NCI-H2081 (cell line): ENCODE measurements around the gene IGLL5.

Experiments used
- DNase-seq, 2 experiments: peaks; one replicate each; lab custom pipeline; 2025; lab: John Stamatoyannopoulos, UW

Gene IGLL5

DNA sequence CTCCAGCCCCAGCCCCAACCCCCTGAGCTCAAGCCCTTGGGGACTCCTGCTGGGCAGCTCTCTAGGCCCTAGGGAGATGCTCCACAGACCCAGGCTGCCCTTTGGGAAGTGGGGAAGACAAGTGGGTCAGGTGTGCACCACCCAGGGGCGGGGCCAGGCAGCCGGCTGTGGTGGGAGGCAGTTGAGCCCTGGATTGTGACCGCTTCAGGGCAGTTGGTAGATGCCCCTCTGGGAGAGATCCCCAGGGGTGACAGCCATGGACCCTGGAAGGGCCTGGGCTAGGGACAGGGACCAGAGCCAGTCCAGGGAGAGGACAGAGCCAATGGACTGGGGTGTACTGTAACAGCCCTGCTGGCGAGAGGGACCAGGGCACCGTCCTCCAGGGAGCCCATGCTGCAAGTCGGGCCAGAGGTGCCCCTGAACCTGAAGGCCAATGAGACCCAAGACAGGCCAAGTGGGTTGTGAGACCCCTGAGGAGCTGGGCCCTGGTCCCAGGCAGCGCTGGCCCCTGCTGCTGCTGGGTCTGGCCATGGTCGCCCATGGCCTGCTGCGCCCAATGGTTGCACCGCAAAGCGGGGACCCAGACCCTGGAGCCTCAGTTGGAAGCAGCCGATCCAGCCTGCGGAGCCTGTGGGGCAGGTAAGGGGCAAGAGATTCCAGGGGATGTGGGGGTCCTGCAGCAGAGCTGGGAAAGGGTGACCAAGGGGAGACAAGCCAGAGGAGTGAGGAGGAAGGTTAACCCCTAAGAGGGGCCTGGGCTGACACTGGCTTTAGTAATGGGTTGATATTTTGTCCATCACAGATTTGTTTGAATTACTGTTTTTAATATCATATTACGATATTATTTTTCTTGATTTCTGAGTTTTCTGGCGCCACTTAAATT lies at the start of gene IGLL5:
Gene IGLL5, plus strand, starts transcription at position 196 of the 883 bp plus-strand sequence. Its CDS starts 238 bp downstream, at position 434.
- DNase-seq = no peak

DNA sequence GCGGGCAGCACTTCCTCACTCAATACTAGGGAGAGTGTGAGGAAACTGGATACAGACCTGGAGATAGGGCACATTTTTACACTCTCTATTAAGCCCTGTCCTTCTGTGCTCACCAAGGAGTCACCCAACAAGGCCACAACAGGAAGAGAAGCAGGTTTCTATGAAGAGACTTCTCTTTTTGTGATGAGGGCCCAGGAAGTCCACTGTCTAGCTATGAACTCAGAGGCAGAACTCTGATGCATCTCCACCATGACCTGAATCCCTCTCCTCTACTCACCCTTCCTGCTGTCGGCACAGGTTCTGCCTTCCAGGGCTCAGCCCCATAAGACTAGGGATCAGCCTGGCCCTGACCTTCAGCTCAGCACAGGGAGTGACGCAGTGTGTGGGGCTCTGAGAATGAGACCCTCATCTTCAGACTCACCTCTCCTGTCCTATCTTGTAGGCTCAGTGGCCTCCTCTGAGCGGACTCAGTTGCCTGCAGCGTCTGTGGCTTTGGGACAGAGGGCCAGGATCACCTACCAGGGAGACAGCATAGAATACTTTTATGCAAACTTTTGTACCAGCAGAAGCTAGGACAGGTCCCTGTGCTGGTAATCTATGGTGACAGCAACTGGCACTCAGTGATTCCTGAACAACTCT lies 49.3 kb upstream of the IGLL5 start:
- DNase-seq = no peak

DNA sequence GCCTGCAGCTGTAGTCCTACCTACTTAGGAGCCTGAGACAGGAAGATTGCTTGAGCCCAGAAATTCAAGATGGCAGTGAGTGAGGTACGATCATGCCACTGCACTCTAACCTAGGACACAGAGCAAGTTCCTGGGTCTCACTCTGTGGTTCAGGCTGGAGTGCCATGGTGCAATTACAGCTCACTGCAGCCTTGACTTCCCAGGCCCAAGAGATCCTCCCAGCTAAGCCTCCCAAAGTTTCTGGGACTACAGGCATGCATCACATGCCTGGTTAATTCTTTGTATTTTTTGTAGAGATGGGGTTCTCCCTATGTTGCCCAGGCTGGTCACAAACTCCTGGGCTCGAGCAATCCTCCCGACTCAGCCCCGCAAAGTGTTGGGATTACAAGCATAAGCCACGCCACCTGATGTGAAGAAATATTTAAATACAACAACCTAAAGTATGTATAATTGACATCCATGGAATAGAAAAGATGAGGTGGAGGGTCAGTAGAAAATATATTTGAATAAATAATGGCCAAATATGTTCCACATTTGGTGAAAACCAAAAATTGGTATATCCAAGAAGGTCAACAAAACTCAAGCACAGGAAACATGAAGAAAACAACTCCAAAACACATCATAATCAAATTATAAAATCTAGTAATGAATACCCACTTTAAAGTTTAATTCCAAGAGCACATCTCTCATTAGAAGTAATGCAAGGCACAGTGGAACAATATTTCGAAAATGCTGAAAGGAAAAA lies 47.9 kb upstream of the IGLL5 start:
- DNase-seq = no peak

DNA sequence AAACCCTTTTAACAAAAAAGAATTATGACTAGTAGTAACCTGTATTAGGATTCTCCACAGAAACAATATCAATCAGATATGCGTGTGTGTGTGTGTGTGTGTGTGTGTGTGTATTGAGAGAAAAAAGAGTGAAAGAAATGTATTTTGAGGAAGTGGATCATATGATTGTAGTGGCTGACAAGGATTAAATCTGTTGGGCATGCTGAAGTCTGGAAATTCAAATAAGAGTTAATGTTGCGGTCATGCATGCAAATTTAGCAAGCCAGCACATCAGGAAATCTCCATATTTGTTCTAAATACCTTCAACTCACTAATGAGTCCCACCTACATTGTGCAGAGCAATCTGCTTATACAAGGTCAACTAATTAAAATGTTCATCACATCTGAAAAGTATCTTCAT lies 46.8 kb upstream of the IGLL5 start:
- DNase-seq = no peak

DNA sequence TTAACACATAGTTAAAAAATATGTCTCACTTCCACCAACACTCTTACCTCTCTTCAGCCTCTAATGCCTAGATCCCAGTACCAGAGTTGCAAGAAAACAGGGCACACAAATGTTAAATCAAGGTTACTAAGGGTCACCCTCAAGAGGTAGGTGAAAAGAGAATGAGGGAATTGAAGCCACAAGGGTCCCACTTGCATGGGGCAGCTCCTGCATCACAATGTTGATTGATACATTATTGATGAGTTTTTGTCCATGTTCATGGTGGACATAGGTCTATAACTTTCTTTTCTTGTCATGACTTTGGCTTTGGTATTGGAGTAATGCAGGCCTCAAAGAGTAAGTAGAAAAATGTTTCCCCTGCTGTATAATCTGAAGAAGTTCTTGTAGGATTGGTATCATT lies 46.0 kb upstream of the IGLL5 start:
- DNase-seq = no peak

DNA sequence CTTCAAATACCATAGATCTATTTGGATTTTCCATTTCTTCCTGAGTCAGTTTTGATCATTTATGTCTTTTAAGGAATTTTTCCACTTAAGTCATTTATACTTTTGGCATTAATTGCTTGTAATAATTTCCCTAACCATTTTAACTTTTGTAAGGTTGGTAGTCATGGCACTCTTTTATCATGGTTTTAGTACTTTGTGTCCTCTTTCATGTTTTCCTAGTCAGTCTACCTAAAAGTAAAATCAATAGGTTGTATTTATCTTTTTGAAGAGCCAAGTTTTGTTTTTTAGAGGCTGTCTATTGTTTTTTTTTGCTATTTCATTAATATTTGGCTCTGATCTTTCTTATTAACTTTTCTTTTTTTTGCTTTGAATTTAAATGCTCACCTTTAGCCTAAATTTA lies 45.5 kb upstream of the IGLL5 start:
- DNase-seq = no peak

DNA sequence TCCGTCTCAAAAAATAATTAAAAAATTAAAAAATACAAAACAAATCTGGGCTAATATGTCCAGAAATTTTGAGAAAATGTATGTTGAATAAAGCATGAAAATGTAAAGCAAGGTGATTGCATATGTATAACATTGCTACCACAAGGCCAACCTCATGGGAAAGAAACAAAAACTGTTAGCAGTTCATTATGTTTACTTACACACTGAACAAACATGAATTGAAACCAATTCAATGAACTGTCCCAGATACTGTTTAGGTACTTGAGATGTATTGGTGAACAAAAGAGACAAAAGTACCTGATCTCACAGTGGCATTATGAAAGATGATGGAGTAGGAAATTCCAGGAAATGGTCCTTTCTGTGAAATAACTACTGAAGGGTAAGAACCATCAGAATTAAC lies 43.8 kb upstream of the IGLL5 start:
- DNase-seq = no peak

DNA sequence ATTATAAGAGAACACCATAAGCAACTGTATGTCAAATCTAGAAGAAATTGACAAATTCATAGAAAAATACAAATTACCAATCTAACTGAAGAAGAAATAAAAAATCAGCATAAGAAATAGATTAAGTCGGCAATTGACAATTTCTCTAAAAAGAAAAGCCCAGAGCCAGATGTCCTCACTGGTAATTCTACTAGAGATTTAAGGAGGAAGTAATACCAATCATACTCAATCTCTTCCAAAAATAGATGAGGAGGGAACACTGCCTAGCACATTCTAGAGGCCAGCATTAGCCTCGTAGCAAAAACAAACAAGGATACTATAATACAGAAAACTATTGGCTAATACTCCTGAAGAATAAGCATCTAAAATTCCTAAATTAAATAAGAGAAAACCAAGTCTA lies 40.4 kb upstream of the IGLL5 start:
- DNase-seq = no peak

DNA sequence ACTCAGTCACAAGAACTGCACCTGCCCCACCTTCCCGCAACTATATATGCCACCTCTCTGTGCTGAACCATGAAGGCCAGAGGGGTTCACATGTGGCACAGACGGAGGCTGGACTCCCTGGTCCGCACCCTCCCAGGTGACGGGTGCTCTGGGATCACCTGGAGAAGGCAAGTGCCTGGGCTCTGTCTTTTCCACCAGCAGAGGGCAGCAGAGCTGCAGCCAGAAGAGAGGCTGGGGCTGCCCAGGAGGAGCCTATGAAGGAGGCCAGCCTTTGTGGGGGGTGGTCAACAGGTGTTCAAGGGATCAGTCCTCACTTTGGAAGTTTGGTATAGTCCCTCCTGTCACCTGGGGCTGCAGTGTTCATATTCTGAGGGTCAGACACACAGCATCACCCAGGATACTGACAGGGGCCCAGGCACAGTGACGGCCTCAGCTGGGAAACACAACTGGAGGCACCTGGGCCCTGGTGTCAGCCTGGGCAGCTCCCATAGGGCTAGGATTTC lies 39.2 kb upstream of the IGLL5 start:
- DNase-seq = peak; percentile 48 to 50

DNA sequence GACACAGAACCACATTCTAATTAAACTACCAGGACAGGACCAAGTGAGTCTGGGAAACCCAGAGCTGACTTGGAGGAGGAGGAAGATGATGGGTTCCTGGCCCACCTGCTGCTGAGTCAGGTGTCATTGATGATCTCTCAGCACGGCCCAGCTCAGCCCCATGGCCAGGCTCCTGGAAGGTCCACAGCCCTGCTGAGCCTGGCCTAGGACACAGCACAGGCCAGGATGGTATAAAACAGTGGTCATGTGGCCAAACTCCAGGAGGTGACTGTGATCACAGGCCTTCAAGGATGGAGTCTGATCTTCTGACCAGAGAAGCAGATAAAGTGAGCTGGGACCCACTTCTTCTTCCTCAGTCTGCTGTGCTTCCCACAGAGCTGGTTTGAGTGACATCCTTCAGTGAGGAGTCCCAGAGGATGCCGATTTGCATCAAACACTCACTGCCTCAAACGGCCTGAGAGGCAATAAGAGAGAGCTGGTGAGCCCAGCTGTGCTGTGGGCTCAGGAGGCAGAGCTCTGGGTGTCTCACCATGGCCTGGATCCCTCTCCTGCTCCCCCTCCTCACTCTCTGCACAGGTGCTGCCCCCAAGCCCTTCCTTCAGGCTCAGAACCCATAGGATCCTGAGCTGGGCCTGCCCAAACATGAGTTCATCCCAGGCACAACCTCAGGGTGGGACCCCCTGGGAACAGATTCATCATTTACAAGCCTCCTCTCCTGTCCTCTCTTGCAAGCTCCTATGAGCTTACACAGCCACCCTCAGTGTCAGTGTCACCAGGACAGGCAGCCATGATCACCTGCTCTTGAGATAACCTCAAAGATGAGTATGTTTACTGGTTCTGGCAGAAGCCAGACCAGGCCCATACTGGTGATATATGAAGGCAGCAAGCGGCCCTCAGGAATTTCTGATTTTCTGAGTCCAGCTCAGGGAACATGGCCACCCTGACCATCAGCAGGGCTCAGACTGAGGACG lies 37.7 kb upstream of the IGLL5 start:
- DNase-seq = no peak

DNA sequence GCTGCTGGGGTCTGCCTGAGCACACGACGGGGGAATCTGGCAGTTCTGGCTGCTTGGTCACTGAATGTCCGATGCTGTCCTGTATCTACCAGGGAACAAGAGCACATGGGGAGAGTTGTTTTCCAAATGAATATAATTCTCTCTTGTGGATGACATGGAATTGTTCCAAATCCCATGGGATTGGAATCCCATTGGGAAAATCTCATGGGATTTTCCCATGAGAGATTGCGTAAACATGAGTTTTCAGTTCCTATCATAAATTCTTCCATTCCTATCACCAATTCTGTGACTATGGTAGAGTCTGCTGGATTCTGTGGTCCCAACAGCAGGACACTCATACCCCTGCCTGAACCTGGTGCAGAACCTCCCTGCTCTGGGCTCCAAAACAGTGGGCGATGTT lies 35.6 kb upstream of the IGLL5 start:
- DNase-seq = no peak

DNA sequence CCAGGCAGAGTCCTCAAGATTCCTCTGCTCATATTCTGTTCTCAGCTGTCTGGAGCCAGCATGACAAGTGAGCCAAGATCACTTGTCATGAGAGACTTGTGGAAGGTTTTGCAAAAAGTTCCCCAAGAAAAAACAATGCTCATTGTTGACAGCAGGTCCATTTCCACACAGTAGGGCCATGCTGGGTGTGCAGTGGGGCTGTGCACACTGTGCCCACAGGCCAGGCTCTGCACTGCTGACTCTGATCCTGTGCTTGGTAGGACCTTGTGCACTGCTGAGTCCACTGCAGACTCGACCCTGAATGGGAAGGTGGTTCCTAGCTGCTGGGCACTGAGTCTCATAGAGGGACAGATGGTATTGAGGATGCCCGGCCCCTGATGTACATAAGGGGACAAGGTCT lies 33.9 kb upstream of the IGLL5 start:
- no peak for DNase-seq

DNA sequence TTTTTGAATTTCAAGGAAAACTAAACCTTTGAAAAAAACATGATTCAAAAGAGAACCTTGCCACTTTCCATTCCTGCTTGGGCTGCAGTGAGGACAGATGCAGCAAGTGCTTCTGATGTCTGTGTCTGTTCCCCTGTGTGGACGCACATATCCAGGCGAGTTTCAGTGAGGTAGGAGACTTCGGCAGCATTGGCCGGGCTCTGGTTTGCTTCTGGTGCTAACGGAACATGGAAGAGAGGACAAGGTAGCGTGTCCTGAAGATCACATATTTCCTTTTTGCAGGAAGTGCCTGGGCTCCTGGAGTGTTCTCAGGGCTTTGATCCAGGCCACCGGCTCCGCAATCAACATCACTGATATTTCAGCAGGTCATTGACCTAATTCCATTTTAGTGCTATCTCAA lies 33.1 kb upstream of the IGLL5 start:
- no peak for DNase-seq

DNA sequence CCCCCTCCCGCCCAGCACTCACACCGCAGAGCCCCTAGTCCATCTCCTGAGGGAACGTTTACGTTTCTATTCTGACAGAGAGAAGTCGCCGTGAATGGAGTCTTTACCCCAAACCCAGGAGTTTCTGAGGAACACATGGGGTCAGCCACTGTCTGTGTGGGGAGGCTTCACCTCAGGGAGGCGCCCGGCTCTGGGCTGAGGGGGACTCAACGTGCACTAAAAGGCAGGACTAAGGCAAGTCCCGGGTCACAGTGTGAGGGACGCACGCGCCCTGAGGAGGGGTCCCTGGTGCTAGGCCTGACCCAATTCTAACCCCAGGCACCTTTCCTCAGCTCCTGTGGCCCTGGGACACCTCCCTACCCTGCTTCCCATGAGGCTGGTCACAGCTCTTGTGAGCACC lies 32.5 kb upstream of the IGLL5 start:
- no peak for DNase-seq

DNA sequence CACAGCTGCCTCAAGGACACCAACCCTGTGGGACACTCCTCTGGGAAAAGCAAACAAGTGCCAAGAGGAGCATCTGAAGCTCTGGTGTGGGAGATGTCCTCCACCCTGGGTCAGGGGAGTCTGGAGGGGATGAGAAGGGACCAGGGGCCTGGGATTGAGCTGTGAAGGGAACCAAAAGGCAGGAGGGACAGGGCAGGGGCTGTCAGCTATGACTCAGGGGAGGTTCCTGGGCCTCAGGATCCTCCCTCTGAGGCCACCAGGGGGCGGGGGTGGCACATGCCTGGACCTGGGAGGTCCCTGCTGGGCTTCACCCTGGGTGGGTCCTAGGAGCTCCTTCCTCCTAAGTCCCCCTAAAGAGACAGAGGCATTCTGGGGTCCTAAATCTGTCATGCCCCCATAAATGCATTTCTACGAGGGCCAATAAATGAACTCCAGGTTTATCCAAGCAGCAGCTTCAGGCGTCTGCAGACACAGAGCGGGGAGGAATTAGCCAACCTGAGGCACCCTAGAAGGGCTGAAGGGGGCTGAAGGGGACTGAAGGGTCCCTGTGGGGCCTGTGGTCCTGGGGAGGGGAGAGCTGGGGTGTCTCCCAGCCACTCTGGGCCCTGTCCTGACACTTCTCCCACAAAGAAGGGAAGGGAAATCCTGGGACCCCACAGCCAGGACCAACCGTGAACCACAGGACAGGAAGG lies 31.9 kb upstream of the IGLL5 start:
- DNase-seq = no peak

DNA sequence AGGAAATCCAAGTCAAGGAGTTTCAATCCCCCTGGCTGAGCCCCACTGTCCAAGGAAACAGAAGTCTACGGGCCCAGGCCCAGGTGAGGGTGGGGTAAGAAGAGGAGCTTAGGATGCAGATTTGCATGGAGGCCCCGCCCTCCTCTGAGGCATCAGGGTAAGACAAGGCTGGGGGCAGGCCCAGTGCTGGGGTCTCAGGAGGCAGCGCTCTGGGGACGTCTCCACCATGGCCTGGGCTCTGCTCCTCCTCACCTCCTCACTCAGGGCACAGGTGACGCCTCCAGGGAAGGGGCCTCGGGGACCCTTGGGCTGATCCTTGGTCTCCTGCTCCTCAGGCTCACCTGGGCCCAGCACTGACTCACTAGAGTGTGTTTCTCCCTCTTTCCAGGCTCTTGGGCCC lies 31.3 kb upstream of the IGLL5 start:
- no peak for DNase-seq

DNA sequence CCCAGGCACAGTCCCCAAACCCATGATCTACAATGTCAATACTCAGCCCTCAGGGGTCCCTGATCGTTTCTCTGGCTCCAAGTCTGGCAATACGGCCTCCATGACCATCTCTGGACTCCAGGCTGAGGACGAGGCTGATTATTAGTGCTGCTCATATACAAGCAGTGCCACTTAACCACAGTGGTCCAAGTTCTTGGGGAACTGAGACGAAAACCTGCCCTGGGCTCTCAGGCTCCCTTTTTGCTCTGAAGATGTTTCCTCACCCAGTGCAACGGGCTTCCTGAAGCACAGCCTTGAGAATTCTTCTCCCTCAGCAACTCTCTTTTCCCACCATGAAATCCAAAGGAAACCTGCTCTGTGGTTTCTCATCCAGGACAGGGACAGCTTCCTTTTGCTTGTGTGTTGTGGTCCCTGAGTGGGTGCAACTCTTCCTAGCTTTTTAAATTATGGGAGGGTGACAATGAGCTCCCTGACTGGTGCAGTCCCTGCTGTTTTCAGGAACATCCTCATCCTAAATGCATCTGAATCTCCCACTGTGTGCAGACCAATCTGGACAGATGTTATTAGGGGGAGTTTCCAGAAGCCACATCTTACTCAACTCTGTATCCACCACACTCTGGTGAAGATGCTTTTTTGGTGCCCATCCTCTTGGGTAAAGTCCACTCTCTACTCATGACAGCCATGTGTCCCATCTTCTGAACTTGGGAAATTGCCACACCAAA lies 30.6 kb upstream of the IGLL5 start:
- DNase-seq = no peak

DNA sequence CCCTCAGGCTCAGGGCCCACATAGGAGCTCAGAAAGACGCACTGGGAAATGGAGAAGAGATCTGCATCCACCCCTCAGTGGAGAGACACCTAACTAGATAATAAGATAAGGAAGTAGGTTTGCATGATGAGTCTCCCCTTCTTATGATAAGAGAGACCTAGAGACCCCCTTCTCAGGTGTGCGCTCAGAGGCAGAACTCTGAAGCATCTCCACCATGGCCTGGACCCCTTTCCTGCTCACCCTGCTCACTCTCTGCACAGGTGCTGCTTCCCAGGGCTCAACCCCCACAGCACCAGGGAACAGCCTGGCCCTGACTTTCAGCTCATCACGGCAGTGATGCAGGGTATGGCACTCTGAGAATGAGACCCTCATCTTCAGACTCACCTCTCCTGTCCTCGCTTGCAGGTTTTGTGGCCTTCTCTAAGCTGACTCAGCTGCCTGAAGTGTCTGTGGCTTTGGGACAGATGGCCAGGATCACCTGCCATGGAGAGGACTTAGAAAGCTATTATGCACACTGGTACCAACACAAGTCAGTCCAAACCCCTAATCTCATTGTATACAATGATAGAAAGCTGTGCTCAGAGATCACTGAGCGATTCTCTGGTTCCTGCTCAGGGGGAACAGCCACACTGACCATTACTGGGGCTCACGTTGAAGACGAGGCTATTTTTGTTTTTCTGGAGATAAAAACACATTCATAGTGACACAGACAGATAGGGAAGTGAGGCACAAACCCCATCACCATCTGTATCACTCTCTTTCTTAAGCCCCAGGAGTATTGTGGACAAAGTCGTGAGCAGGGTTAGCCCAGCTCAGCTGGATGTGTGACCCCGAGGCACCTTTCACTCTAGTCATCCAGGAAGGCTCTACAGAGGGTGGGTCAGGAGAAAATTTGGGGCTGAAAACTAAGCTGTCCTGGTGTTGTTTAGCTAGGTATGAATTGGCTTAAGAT lies 29.7 kb upstream of the IGLL5 start:
- no peak for DNase-seq

DNA sequence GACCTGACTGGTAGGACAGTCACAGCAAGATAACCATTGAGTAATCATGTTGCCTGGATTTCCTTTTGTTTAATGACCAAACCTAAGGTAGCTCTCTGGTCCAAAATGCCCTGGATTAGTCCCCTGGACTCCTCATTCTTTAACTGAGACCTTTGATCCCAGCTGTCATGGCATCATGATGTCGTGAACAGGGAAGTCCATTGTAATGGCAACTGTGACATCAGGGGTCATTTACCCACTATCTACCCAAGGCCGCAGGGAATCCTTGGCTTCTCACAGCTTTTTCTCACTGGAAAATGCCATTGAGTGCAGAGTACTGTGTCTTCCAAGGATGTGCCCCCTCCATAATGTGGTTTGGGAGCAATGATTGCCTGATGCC lies 29.1 kb upstream of the IGLL5 start:
- DNase-seq = no peak
